GM19372 (cell line): ENCODE data around the gene HGS.

ENCODE experiments used
- ATAC-seq: cut with Tn5 transposase; IDR thresholded peaks from one replicate; pipeline ENCODE4 v1.9.1; 2021; ENCODE audit warnings: mild to moderate bottlenecking, low read depth, moderate library complexity; ENCODE audit not compliant: unreplicated experiment

The HGS gene

DNA sequence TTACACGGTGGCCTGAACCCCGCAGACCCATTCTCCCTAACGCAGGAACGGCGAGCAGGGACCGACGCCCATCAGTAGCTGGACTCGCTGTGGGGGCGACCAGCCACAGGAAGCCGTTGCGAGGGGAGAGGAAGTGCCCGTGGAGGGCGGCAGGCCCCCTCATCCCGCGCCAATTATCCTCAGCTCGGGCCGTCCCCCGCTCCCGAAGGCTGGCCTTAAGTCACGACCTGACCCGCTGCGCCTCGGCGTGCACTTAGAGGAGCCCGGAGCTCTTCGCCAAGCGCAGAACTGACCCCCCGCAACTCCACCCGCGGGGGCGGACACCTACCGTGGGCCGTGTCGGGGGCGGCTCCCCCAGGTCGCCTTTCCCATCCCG lies 615 bp upstream of the HGS start:
- ATAC-seq: no peak

DNA sequence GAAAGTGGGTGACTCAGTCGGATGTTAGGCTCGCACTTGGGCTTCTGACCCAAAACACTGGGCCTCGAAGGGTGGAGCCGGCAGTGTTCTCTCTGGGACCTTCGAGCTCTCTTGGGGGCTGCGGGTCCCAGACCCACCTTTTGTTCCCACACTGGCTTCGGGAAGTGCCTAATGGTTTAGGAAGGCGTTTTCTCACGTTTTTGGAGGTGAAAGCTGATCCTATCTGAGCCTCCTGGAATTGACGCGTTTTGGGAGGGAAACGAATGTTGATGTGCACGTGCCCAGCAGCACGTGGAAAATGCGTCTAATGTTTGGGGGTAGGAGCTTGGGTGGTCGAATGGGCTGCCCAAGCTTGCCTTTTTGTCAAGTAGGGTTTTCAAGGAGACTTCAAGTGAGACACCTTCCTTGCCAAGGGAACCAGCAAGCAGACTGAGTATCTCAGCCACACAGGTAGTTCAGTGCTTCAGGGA lies 666 bp downstream of the HGS start:
- ATAC-seq: no peak

DNA sequence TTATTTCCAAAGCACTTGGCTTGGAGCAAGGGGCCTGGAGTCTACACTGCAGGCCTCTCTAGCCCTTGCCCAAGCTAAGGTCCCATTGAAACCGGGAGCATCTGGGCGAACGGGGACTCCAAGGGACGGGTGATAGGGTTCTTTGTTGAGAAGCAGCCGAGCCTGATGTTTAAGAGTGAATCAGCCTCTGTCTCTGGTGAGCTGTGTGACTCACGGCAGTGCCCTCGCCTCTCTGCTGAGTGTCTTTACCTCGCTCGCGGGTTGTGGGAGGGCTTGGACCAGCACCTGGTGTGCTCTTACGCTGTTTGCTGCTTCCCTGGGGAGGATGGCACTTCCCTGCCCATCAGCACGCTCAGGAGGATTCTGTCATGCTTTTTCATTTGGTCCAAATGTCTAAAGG lies 1.3 kb downstream of the HGS start:
- ATAC-seq: no peak

DNA sequence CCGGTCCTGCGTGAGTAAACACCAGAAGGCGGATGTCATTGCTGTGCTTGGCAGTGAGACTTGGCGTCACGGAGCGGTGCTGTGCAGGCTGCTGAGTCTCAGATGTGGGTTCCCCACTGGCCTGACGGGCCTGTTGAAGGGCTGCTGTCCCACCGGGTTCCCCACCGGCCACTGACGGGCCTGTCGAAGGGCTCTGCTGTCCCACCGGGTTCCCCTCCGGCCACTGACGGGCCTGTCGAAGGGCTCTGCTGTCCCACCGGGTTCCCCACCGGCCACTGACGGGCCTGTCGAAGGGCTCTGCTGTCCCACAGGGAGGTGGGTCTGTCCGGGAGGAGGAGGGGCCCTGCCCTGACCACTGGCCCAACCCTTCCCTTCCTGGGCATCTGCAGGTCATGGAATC lies 2.8 kb downstream of the HGS start:
- ATAC-seq: no peak

DNA sequence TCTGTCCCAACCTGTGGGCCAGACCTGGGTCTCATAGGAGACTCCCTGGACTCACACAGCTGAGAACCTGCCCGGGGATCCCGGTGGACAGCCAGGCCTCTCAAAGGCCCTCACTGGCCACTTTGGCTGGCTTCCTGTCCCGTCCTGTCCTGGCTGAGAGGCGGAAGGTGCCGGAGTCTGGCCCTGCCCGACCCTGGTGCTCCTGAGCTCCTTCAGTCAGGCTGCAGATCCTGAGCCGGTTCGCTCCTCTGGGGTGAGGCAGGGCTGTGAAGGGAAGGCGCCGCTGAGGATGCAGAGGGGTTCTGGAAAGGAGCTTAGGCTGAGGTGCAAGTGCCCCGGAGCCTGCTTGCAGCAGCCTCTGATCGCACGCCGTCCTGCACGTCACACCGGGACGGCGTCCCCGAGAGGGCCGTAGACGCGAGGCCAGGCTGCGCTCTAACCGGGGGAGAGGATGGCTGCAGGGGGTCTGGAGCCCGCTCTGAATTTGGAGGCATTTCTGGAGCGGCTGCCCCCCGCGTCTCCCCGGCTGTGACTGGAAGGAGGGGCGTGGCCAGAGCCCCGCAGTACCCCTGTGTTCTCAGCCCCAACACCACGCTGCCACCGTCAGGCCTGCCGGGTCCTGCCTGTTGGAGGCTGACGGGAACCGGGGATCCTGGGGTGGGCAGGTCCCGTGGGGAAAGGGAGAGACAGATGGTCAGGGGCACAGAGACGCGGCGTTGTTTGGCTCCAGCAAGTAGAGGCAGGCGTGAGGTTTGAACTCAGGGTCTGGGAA lies 4.1 kb downstream of the HGS start:
- ATAC-seq: no peak

DNA sequence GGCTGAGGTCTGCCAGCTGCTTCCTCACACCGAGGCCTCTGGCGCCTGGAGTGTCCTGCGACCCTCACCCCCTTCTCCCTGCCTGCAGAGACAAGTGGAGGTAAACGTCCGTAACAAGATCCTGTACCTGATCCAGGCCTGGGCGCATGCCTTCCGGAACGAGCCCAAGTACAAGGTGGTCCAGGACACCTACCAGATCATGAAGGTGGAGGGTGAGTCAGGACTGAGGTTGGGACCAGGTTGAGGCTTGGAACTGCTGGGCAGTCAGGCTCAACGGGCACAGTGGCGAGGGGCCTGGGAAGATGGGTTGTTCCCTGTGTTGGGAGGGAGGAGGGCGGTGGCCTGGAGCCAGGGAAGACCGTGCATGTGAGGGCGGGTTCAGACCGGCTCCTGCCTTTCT lies 4.8 kb downstream of the HGS start:
- ATAC-seq: no peak

DNA sequence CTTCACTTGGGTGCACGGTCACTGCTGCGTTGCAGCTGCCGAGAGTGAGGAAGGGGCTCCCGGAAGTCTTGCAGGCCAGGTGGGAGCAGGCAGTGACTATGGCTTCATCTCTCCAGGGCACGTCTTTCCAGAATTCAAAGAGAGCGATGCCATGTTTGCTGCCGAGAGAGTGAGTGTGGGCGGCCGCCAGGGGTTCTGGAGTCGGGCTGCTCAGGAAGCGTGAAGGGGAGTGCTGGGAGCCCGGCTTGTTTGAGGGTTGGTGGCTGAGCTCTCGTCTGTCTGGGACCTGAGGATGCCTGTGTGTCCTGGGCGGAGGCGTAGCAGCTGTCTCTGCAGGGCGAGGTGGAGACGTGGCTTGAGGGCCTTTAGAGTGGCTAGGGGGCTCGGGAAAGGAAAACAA lies 6.3 kb downstream of the HGS start:
- no peak for ATAC-seq

DNA sequence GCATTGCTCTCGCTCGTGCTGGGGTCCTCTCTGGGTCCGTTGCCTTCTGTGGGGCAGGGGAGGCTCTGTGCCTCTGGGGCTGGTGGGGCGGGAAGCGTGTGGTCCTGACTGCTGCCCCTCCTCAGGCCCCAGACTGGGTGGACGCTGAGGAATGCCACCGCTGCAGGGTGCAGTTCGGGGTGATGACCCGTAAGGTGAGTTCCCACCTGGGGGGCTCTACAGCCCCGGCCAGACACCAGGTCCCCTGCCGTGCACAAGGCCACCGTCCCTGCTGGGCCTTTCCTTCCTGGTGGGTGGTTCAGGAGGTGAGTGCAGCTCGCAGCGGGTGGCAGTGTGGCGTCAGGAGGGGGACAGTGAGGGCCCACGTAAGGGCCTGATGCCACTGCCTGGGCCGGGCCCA lies 6.7 kb downstream of the HGS start:
- no peak for ATAC-seq

DNA sequence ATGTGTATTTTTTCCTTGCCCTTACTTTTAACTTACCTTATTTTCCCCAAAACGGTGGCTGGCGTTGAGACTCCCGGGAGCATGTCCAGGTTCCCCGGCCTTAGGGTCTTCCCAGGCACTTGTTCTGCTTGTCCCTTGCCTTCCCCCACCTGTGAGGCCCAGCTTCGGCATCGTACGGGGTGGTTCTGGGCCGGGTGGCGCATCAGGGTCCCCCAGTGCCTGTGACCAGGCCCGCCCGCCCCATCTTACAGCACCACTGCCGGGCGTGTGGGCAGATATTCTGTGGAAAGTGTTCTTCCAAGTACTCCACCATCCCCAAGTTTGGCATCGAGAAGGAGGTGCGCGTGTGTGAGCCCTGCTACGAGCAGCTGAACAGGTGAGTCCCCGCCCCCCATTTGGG lies 7.4 kb downstream of the HGS start:
- no peak for ATAC-seq

DNA sequence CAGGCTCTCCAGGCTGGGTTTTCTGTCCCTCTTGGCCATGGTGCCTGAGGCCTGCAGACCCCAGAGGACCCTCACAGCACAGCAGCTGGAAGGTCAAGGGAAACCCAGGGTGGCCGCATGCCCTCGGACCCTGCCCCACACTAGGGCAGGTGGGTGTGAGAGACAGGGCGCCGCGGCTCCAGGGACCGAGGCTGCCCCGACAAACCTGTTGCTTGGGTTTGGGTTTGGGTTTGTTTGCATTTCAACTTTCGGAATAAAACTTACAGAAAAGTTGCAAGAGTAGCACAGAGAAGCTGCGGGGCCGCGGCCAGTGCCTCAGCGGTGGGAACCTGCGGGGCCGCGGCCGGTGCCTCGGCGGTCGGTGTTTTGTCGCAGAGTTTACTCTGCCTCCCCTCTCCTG lies 7.8 kb downstream of the HGS start:
- no peak for ATAC-seq

DNA sequence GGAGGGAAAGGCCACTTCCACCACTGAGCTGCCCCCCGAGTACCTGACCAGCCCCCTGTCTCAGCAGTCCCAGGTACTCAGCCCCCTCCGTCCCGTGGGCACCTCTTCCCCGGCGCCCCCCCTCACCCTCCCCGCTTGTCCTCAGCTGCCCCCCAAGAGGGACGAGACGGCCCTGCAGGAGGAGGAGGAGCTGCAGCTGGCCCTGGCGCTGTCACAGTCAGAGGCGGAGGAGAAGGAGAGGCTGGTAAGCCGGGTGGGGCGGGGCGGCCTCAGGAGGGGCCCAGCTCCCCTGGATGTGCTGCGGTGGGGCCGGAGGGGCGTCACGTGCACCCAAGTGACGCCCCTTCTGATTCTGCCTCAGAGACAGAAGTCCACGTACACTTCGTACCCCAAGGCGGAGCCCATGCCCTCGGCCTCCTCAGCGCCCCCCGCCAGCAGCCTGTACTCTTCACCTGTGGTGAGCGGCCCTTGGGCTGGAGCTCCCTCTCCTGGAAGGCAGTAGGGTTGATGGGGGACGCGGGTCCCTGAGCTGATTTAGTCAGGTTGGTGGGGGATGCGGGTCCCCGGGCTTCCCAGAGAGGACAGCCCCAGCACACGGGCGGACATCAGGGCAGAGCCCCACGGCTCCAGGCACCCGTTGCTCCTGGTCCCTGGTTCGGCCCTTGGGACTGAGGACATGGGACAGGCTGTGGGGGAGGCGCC lies 9.8 kb downstream of the HGS start:
- ATAC-seq: no peak

DNA sequence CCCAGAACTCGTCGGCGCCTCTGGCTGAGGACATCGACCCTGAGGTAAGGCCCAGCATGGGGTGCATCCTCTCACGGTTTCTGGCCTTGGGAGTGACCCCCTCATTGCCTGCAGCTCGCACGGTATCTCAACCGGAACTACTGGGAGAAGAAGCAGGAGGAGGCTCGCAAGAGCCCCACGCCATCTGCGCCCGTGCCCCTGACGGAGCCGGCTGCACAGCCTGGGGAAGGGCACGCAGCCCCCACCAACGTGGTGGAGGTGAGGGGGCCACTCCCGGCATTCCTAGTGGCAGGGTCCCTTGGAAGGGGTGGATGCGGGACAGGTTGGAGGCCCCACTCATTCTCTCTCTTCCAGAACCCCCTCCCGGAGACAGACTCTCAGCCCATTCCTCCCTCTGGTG lies 11.0 kb downstream of the HGS start:
- no peak for ATAC-seq

DNA sequence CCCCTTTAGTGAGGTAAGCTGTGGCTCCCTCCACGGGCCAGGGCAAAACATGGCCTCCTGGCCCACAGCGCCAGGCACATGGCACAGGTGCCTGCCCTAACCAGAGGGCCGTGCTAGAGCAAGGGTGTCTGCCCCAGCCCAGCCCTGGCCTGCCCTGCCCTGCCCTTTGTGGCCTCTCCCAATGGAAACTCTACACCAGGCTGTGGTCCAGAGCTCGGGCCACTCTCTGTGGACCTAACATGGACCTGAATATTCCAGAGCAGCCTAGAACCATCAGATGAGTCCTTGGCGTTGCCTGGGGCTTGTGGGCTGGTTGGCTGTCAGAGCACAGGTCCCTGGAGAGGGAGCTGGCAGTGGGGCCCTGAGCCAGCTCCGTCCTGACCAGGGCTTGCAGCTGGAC lies 11.4 kb downstream of the HGS start:
- no peak for ATAC-seq

DNA sequence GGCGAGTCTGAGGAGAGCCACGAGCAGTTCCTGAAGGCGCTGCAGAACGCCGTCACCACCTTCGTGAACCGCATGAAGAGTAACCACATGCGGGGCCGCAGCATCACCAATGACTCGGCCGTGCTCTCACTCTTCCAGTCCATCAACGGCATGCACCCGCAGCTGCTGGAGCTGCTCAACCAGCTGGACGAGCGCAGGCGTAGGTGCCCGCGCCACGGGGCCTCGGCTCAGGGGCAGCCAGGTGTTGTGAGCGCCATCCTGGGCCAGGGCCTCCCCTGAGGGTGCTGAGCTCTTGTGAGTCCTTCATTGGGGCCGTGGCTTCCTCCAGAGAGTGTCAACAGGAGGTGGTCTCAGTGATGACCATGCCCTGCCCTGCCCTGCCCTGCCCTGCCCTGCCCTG lies 12.0 kb downstream of the HGS start:
- ATAC-seq: no peak

DNA sequence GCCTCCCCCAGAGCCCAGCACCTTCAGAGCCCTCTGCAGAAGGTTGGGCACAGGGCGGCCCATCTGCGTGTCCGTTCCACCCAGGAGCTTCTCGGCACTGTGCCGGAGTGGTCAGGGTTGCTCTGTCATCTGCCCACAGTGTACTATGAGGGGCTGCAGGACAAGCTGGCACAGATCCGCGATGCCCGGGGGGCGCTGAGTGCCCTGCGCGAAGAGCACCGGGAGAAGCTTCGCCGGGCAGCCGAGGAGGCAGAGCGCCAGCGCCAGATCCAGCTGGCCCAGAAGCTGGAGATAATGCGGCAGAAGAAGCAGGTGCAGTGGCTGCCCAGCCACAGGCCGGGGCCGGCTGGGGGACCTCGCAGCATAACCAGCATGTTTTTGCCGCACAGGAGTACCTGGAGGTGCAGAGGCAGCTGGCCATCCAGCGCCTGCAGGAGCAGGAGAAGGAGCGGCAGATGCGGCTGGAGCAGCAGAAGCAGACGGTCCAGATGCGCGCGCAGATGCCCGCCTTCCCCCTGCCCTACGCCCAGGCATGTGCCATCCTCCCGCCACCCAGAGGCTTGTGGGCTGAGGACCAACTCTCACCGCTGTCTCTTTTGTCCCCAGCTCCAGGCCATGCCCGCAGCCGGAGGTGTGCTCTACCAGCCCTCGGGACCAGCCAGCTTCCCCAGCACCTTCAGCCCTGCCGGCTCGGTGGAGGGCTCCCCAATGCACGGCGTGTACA lies 12.6 kb downstream of the HGS start:
- no peak for ATAC-seq

DNA sequence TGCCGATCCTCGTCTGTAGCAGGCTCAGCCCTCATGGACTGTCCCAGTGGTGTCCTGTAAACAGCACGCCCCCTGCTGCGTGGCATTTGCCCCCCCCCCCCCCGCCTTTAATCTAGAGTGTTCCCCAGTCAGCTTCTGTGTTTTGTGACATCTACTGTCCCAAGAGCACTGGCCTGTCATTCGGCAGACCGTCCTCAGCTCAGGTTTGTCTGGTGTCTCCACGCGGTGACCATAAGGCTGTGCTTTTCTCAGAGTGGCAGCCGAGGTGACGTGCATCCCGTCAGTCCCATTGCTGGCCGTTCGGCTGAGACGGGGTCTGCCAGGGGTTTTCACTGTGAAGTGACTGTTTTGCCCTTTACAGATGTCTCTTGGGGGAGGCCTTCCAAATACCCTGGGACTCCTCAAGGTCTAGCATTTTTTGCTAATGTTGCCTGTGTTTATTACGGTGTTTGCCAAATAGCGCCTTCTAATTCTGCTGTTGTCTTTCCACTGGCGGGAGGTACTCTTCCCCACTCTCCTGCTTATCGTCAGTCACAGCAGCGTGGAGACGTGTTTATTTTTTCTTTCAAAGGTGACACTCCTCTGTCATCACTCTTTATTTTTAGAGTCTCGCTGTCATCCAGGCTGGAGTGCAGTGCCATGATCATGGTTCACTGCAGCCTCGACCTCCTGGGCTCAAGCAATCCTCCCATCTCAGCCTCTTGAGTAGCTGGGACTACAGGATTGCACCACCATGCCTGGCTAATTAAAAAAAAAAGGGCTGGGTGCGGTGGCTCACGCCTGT lies 13.6 kb downstream of the HGS start:
- no peak for ATAC-seq

DNA sequence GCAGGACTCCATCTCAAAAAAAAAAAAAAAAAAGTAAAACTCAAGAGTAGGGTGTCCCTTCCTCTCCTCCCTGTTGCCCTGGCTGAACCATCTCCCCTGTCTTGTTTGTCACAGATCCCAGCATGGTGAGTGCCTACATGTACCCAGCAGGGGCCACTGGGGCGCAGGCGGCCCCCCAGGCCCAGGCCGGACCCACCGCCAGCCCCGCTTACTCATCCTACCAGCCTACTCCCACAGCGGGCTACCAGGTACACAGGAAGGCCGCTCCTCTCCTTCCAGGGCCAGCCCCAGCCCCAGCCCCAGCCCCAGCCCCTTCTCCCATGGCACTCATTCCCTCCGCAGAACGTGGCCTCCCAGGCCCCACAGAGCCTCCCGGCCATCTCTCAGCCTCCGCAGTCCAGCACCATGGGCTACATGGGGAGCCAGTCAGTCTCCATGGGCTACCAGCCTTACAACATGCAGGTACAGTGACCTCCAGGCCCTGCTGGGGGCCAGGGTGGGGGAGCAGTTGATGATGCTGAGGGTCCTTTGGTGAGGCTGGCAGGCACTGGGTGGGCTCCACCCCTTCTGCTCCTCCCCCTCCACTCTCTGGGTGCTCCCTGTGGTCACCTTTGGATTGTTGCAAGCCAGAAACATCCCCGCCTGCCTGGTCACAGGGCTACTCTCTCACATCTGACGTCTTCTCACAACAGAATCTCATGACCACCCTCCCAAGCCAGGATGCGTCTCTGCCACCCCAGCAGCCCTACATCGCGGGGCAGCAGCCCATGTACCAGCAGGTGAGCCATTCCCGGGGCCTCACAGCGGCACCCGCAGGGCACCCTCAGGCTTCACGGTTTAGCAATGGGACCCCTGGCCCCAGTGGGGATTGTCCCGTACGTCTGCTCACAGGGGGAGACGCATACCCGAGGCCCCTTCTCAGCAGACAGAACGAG lies 16.8 kb downstream of the HGS start:
- ATAC-seq: no peak

DNA sequence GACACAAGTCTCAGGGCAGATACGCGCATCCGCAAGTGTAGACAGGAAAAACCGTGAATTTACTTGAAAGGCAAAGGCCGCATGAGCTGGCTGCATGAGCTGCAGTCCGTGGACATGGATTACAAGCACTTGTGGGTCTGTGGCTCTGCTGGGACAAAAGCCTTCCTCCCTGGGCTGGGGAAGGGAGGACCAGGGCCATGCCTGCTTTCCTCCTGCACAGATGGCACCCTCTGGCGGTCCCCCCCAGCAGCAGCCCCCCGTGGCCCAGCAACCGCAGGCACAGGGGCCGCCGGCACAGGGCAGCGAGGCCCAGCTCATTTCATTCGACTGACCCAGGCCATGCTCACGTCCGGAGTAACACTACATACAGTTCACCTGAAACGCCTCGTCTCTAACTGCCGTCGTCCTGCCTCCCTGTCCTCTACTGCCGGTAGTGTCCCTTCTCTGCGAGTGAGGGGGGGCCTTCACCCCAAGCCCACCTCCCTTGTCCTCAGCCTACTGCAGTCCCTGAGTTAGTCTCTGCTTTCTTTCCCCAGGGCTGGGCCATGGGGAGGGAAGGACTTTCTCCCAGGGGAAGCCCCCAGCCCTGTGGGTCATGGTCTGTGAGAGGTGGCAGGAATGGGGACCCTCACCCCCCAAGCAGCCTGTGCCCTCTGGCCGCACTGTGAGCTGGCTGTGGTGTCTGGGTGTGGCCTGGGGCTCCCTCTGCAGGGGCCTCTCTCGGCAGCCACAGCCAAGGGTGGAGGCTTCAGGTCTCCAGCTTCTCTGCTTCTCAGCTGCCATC lies 17.7 kb downstream of the HGS start:
- ATAC-seq: no peak
